HCT116 (cell line): ENCODE results near the gene RIT2.

ENCODE experiments used
- CEBPB ChIP-seq: IDR thresholded peaks from 2 replicates; pipeline ENCODE4 v1.6.1; 2012; ENCODE audit warnings: low read depth
- FOSL1 ChIP-seq: IDR thresholded peaks from 2 replicates; pipeline ENCODE4 v1.6.1; 2012; ENCODE audit warnings: low read depth
- JUND ChIP-seq: IDR thresholded peaks from 2 replicates; pipeline ENCODE4 v1.6.1; 2012
- POLR2A ChIP-seq: IDR thresholded peaks from 2 replicates; pipeline ENCODE4 v1.7.0; 2011; ENCODE audit warnings: borderline replicate concordance; ENCODE audit not compliant: insufficient read depth, insufficient read length; ENCODE audit errors: extremely low read depth
- POLR2AphosphoS5 ChIP-seq: IDR thresholded peaks from 2 replicates; pipeline ENCODE4 v1.6.1; 2011; ENCODE audit warnings: mild to moderate bottlenecking, low read depth, low read length, moderate library complexity
- RAD21 ChIP-seq: IDR thresholded peaks from 2 replicates; pipeline ENCODE4 v1.6.1; 2012; ENCODE audit warnings: low read depth, mild to moderate bottlenecking
- TCF7L2 ChIP-seq: IDR thresholded peaks from 2 replicates; pipeline ENCODE4 v1.7.0; 2011; ENCODE audit warnings: borderline replicate concordance, inconsistent platforms; ENCODE audit not compliant: insufficient read depth, insufficient read length; ENCODE audit errors: extremely low read depth
- YY1 ChIP-seq: IDR thresholded peaks from 2 replicates; pipeline ENCODE4 v1.6.1; 2011; ENCODE audit warnings: low read length, low read depth, moderate library complexity, mild to moderate bottlenecking; ENCODE audit not compliant: insufficient replicate concordance; ENCODE audit errors: extremely low read depth
- ZNF274 ChIP-seq: fragments of 200-500 bp; sonication (Bioruptor generic); IDR thresholded peaks from 2 replicates; pipeline ENCODE4 v1.6.1; 2014; ENCODE audit warnings: mild to moderate bottlenecking, low read depth, low read length, inconsistent platforms
- TF ChIP-seq, protein P1 (sequence below), 3 experiments: fragments of 200-600 bp in 1 of 3; sonication (generic) in 1 of 3; IDR thresholded peaks in 2 of 3; conservative IDR thresholded peaks in 1 of 3; 2 replicates each; pipeline ENCODE4 v1.5.1; 2012 to 2017; ENCODE audit warnings: low read depth in 2 of 3, low read length in 2 of 3, antibody characterized with exemption in 1 of 3, borderline replicate concordance in 1 of 3, control low read depth in 1 of 3, mild to moderate bottlenecking in 1 of 3, mixed read lengths in 1 of 3, mixed run types in 1 of 3, moderate library complexity in 1 of 3; ENCODE audit not compliant: insufficient read depth in 1 of 3
- TF ChIP-seq, protein P2 (sequence below): IDR thresholded peaks from 2 replicates; pipeline ENCODE4 v1.6.1; 2012; ENCODE audit warnings: low read depth
- TF ChIP-seq, protein P3 (sequence below): IDR thresholded peaks from 2 replicates; pipeline ENCODE4 v1.6.1; 2012
- TF ChIP-seq, protein P4 (sequence below): IDR thresholded peaks from 2 replicates; pipeline ENCODE4 v1.6.1; 2012

DNA sequence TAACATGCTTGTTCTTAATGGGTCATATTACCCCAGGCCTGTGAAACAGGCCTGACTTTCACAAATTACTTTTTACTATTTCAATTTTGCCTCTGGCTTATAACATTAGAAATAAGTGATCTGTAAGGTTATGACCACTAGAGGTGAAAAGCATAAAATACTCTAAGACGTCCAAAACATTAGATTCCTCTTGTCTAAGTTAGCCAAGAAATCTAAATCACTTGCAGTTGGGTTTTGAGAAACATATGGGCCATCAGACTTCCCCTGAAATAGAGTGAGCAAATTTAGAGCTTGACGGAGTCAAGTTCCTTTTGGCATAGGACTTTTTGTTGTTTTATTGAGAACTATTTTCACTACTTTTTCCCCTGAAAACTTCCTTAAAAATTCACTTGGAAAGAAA lies 32.7 kb upstream of the RIT2 start:
- TF ChIP-seq, protein P1, sequence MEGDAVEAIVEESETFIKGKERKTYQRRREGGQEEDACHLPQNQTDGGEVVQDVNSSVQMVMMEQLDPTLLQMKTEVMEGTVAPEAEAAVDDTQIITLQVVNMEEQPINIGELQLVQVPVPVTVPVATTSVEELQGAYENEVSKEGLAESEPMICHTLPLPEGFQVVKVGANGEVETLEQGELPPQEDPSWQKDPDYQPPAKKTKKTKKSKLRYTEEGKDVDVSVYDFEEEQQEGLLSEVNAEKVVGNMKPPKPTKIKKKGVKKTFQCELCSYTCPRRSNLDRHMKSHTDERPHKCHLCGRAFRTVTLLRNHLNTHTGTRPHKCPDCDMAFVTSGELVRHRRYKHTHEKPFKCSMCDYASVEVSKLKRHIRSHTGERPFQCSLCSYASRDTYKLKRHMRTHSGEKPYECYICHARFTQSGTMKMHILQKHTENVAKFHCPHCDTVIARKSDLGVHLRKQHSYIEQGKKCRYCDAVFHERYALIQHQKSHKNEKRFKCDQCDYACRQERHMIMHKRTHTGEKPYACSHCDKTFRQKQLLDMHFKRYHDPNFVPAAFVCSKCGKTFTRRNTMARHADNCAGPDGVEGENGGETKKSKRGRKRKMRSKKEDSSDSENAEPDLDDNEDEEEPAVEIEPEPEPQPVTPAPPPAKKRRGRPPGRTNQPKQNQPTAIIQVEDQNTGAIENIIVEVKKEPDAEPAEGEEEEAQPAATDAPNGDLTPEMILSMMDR (IDR thresholded peaks at IDR 0.05 in 2 of 3, conservative IDR thresholded peaks at IDR 0.05 in 1 of 3; ENCODE audit: borderline replicate concordance in 1 of 3, insufficient read depth in 1 of 3, low read depth in 2 of 3, low read length in 2 of 3) = no peak
- TF ChIP-seq, protein P2, sequence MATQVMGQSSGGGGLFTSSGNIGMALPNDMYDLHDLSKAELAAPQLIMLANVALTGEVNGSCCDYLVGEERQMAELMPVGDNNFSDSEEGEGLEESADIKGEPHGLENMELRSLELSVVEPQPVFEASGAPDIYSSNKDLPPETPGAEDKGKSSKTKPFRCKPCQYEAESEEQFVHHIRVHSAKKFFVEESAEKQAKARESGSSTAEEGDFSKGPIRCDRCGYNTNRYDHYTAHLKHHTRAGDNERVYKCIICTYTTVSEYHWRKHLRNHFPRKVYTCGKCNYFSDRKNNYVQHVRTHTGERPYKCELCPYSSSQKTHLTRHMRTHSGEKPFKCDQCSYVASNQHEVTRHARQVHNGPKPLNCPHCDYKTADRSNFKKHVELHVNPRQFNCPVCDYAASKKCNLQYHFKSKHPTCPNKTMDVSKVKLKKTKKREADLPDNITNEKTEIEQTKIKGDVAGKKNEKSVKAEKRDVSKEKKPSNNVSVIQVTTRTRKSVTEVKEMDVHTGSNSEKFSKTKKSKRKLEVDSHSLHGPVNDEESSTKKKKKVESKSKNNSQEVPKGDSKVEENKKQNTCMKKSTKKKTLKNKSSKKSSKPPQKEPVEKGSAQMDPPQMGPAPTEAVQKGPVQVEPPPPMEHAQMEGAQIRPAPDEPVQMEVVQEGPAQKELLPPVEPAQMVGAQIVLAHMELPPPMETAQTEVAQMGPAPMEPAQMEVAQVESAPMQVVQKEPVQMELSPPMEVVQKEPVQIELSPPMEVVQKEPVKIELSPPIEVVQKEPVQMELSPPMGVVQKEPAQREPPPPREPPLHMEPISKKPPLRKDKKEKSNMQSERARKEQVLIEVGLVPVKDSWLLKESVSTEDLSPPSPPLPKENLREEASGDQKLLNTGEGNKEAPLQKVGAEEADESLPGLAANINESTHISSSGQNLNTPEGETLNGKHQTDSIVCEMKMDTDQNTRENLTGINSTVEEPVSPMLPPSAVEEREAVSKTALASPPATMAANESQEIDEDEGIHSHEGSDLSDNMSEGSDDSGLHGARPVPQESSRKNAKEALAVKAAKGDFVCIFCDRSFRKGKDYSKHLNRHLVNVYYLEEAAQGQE = no peak
- TF ChIP-seq POLR2A (no peak), ZNF274 (no peak), JUND (no peak), YY1 (no peak), TCF7L2 (no peak), CEBPB (no peak), POLR2AphosphoS5 (no peak), RAD21 (no peak), FOSL1 (no peak)
- TF ChIP-seq, protein P3, sequence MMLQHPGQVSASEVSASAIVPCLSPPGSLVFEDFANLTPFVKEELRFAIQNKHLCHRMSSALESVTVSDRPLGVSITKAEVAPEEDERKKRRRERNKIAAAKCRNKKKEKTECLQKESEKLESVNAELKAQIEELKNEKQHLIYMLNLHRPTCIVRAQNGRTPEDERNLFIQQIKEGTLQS = no peak
- TF ChIP-seq, protein P4, sequence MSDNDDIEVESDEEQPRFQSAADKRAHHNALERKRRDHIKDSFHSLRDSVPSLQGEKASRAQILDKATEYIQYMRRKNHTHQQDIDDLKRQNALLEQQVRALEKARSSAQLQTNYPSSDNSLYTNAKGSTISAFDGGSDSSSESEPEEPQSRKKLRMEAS = no peak
